C4-2B (cell line): Measurements from ENCODE around the gene TACSTD2.
"Not testable (repeated sequence)": the region's sequence is repeated elsewhere in the genome, so short reads cannot be mapped to it uniquely, and the experiment has no call there.

Source experiments
- H3K27ac ChIP-seq: fragments of 450-650 bp; 2 replicates; pipeline ENCODE4 v1.5.1; 2017
- CTCF ChIP-seq: fragments of 450-650 bp; conservative IDR thresholded peaks from 2 replicates; pipeline ENCODE4 v1.5.1; 2017; ENCODE audit warnings: mild to moderate bottlenecking
- ZFX ChIP-seq: fragments of 450-650 bp; IDR thresholded peaks from 2 replicates; pipeline ENCODE4 v1.6.1; 2017

The TACSTD2 gene

DNA sequence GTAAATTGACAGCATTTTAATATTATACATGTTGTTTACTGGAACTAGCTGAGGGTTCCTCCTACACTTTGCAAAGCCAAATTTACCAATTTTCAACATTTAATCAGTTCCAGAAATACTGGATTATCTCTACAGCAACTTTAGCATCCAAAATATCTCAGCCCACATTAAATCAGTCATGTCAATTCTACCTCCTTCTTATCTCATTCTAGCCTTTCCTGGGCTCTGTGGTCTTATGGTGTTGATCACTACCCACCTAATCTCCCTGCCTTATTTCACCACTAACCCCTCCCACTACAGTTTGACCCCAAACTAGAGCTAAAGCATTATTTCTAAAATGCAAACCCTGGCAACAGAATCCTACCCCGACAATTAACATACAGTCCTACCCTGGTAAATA is 33.8 kb downstream of the TACSTD2 start:
- H3K27ac ChIP-seq, result no peak overlapping the region
- TF ChIP-seq CTCF (no peak), ZFX (no peak)

DNA sequence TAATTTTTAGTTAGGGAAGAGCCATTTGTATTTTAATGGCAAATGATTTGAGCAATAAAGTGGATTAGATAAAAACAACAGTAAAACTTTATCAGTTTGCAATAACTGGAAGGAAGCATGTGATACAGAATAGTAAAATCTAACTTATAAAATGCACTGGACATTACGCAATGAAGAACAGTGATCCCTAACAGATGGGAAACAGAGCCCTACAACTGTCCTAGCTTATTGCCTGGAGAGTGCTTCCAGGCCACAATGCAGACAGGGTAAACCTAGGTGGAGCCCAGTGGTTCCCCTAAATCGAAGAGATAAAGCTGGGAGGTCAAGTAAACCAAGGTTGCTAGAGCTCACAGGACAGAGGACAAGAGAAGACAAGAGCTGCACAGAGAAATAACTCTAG is 37.5 kb downstream of the TACSTD2 start:
- TF ChIP-seq ZFX (no peak), CTCF (no peak)
- no peak overlapping the region for H3K27ac ChIP-seq

GRCh38 chr1:58538821-58539220 is 38.2 kb downstream of the TACSTD2 start:
- TF ChIP-seq CTCF (no peak), ZFX (no peak)
- no peak overlapping the region for H3K27ac ChIP-seq

DNA sequence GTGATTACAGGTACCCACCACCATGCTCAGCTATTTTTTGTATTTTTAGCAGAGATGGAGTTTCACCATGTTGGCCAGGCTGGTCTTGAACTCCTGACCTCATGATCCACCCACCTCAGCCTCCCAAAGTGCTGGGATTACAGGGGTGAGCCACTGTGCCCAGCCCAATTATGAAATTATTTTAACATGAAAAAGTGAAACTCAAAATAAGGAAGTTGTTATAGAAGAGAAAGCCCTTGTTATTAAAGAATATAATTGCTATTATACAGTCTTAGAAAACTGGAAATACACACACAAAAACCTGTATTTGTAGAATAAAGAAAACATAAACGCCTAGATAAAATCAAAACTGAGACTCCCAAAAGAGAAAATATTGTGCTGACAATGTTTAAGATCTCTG is 45.2 kb downstream of the TACSTD2 start:
- H3K27ac ChIP-seq, result not testable (repeated sequence)

DNA sequence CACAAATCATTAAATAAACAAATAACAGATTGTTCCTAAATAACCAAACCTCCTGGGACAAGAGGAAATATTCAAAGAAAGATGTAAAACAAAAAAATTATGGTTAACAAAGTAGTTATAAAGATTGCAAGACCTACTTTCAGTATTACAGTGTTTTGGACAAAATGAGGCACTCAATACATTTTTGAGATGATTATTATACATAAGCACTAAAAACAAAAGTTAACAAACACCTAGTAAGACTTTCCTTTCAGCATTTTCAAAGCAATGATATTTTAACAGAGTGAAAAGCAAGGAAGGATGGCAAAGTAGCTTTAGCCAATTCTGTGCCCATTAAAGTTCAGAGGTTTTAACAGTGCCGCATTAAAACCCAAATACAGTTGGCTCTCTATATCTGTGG is 47.8 kb downstream of the TACSTD2 start:
- no peak for TF ChIP-seq CTCF
- no peak for TF ChIP-seq ZFX
- no peak overlapping the region for H3K27ac ChIP-seq

- TF ChIP-seq CTCF (no peak), ZFX (no peak)
- H3K27ac ChIP-seq, result no peak overlapping the region
Measured at GRCh38 chr1:58528518-58528917, 48.5 kb downstream of the TACSTD2 start.
